IPS-11a (cell line): ENCODE data around the gene PTGER1.
"Not testable (repeated sequence)": the region's sequence is repeated elsewhere in the genome, so short reads cannot be mapped to it uniquely, and the experiment has no call there.

Experiments used
- H3K4me3 ChIP-seq: one replicate; pipeline ENCODE4 v1.5.1; 2013; ENCODE audit warnings: low read depth, low read length, control low read depth

PTGER1 gene

DNA sequence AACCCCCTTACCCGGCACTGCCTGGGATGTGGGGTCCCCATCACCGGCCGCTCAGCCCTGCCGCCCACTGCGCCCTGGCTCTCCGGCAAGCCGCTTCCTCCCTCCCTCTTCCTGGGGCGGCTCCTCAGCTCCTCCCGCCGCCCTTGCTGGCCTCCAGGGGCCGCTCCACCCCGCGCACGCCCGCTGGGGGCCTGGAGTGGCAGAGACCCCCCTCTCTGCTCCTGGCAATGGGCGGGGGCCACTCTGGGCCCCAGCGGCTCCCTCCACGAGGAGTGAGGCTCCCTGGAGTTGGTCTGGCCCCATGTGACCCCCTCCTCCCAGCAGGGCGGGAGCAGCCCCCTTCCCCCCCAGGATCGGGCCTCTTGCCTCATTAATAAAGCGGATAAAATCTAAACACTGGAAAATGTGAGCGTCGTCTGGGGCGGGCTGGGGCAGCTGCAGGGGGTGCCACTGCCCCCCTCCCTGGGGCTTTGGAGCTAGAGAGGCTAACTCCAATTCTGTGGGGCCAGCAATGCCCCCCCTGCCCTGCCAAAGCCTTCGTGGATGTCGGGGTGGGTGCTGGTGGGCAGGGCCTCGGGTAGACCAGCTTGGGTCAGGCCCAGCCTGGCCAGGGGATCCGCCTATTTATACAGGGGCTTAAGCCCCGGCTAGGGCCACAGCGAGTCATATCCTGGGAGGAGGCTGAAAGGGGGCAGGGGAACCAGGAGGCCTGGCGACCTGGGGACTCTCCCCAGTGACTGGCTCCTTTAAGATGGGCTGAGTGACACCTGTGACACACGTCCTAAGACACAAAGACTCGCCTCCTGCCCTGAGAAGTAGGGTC, at the start of gene PTGER1:
Gene PTGER1 (minus strand): TSS at position 104 of the 823 bp plus-strand sequence. CDS start 1,034 bp downstream, outside the sequence.
- no peak within 1 kb of the TSS for H3K4me3 ChIP-seq

GRCh38 chr19:14520543-14520942, 45.4 kb upstream of the PTGER1 start:
- no peak overlapping the region for H3K4me3 ChIP-seq

DNA sequence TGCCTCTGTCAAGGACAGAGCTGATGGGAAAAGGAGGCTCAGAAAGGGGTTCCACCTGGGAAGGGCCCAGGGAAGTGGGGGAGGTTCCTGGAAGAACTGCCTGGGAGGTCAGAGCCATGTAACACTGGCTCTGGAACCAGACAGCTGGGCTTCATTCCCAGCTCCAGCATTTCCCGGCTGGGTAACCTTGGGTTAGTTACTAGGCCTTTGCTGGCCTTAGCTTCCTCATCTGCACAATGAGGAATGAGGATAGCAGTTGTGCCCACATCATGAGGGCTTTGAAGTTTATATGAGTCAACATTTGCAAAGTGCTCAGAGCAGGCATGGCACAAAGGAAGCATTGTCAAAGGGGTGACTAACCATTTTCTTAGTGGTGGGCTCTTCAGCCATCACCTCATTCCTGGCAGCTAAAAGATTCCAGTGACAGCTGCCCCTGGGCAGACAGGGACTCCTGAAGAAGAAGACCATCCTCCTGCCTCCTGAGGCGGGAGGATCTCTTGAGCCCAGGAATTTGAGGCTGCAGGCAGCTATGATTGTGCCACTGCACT, 44.8 kb upstream of the PTGER1 start:
- H3K4me3 ChIP-seq, result no peak overlapping the region

DNA sequence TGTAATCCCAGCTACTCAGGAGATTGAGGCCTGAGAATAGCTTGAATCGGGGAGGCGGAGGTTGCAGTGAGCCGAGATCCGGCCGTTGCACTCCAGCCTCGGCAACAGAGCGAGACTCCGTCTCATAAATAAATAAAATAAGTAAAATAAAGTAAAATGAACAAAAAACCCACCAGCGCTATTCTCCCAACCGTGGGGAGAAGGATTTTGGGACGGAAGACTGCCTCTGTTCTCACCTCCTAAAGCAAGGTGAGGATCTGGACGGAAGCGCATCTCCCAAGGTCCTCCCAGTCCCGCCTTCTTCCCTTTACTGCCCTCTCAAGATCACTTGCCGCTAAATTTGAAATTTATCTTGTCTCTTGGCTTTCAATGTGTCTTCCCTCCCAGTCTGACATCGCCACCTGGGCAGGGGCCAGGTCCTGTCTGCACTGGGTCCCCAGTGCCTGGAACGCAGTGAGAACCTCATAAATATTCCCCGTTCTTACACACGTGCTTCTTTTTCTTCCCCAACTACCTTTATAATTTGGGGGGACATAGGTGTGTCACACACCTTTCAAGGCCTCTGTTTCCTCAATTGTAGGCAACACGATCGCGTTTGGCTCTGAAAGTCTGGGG, 44.2 kb upstream of the PTGER1 start:
- H3K4me3 ChIP-seq, result no peak overlapping the region

DNA sequence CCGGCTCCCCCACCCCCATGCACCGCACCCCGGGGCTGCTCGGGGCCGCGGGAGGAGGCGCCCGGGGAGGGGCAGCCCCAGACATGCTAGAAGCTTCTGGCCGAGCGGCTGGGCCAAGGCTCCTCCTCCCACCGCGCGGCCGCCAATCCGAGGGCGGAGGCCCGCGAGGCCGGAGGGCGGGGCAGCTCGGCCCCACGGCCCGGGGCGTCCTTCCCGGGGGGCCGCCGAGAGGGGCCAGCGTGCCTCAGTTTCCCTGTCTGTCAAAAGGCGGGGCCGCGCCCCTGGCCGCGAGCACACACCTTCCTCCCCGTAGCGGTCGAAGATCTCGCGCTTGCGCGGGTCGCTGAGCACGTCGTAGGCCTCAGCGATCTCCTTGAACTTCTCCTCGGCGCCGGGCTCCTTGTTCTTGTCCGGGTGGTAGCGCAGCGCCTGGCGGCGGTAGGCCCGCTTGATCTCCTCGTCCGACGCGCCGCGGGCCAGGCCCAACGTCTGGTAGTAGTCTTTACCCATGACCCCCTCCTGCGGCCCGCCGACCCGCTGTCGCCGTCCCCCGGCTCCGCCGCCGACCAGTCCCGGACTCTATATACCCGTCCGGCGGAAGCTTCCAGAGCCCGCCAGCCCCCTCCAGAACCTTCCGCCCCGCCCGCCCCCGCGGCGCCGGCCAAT, 42.8 kb upstream of the PTGER1 start, which contains the start of gene DNAJB1:
Gene DNAJB1 (minus strand): TSS at position 558 of the 666 bp plus-strand sequence. CDS start 48 bp downstream, at position 510.
- peak within 1 kb of the TSS; percentile 85 for H3K4me3 ChIP-seq

- H3K4me3 ChIP-seq, result peak overlapping the region; percentile 85
These were observed 42.3 kb upstream of the PTGER1 start for GRCh38 chr19:14517446-14517839.

DNA sequence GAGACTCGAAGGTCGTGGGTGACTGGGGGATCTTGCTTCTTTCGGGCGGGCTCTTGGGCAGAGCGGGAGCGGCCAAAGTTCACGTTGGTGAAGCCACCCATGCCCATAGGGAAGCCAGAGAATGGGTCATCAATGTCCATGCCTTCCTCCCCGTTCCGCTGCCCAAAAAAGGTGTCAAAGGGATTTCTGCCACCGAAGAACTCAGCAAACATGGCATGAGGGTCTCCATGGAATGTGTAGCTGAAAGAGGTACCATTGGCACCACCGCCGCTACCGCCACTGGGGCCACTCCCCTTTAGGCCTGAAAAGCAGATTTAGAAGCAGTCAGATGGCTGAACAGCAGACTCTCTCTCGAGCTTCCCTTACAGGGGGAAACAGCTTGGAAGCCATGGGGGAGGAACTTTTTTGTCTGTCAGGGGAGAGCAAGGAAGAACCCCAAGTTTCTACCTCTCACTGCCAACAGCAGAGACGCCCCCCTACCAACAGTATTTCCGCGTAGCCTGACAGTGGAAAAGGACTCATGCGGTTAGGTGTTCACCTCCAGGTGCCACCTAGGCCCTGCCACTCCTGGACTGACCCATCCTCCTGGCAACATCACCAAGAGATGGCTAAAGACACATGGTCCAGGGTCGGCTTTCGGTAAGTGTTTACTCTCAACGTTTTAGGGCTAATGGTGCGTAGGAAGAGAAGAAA, 41.7 kb upstream of the PTGER1 start:
- H3K4me3 ChIP-seq, result peak overlapping the region; percentile 85

DNA sequence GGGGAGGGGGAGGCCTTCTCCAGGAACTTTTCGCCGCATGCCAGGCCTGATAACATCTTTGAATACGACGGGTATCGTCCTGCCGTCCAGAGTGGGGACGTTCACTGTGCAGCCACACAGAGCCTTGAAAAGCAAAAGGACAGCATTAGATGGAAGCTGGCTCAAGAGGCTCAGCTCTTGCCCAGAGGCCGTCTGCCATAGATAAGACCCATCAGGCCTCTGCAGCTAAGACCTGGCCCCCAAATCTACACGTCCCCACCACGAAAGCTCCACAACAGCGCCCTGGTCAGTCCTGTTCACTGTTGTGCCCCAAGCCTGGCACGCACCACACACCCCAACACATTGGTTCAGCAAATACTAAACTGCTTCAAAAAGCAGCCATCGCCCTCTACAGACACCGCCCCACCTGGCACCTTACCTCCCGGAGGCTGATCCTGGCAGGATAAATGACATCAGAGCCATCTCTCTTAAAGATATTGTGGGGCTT, 40.9 kb upstream of the PTGER1 start:
- H3K4me3 ChIP-seq, result no peak overlapping the region

GRCh38 chr19:14515501-14516047, 40.4 kb upstream of the PTGER1 start:
- no peak overlapping the region for H3K4me3 ChIP-seq

GRCh38 chr19:14514215-14514863, 39.2 kb upstream of the PTGER1 start:
- H3K4me3 ChIP-seq, result no peak overlapping the region

DNA sequence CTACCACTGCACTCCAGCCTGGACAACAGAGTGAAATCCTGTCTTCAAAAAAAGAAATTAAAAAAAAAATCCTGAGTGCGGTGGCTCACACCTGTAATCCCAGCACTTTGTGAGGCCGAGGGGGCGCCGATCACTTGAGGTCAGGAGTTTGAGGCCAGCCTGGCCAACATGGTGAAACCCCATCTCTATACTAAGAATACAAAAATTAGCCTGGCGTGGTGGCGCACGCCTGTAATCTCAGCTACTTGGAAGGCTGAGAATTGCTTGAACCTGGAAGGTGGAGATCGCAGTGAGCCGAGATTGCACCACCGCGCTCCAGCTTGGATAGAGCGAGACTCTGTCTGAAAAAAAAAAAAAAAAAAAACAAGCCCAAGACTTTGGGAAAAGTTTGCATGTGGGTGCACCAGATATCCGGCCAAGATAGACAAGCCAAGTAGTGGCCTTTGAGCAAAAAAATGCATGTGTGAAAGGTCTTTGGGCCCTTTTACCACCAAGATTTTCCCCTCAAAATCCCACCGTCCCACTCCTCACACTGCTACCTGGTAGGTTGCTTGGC, 37.3 kb upstream of the PTGER1 start:
- no peak overlapping the region for H3K4me3 ChIP-seq

DNA sequence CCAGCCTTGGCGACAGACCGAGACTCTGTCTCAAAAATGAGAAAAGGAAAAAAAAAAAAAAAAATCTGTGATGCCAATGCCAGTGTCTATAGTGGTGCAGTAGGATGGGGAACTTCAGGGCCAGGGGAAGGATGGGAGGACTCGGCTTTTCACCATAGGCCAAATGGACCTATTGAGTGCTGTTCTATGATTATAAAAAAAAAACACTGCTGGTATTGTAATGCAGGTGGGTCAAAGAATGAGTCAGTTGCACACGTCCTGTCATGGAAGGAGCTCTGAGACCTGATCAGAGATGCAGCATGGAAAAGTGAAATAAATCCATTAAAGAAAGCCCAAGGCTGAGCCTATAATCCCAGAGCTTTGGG, 36.1 kb upstream of the PTGER1 start:
- no peak overlapping the region for H3K4me3 ChIP-seq

- H3K4me3 ChIP-seq, result no peak overlapping the region
These were observed 35.4 kb upstream of the PTGER1 start for GRCh38 chr19:14510311-14511228.

- H3K4me3 ChIP-seq, result no peak overlapping the region
These were observed 32.8 kb upstream of the PTGER1 start for GRCh38 chr19:14507704-14508542.

- no peak overlapping the region for H3K4me3 ChIP-seq
These were observed 30.5 kb upstream of the PTGER1 start for GRCh38 chr19:14505488-14506239.

DNA sequence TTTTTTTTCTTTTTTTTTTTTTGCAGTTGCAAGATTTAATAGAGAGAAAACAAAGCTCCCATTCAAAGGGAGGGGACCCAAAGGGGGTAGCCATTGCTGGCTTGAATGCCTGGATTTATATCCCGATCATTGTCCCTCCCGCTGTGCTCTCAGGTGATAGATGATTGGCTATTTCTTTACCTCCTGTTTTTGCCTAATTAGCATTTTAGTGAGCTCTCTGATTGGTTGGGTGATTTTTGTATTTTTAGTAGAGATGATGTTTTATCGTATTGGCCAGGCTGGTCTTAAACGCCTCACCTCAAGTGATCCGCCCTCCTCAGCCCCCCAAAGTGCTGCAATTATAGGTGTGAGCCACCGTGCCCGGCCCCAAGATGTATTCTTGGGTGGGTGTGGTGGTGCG, 29.4 kb upstream of the PTGER1 start:
- H3K4me3 ChIP-seq, result not testable (repeated sequence)

GRCh38 chr19:14503285-14503684, 28.1 kb upstream of the PTGER1 start:
- no peak overlapping the region for H3K4me3 ChIP-seq
